Skeletal muscle cell (primary cell): ENCODE results near the gene LEO1.

ENCODE experiments used
- DNase-seq: peaks from one replicate; pipeline ENCODE4 v3.0.0-alpha.2; 2010; ENCODE audit warnings: low read depth
- H3K4me3 ChIP-seq: 2 replicates; pipeline ENCODE4 v1.5.1; 2011; ENCODE audit warnings: low read depth, mild to moderate bottlenecking, control low read depth, low read length, moderate library complexity

LEO1 gene

DNA sequence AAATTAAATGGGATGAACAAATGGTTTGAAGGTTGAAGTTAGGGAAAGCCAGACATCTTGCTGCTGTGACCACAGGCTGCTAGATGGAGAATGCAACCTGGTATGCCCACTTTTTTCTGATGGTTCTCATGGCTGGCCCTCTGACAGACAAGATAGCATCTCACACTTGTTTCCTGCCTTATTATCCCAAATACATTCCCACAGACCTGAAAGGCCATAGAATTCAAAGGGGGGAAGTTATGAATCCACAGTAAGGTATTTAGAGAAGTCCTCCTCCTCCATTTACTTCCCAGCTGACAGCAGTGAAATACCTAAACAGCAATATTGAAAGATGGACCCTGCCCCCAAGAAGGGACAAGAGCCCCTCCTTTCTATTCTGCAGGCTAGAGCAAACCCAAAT, 32.4 kb downstream of the LEO1 start:
- no peak overlapping the region for H3K4me3 ChIP-seq
- no peak for DNase-seq

DNA sequence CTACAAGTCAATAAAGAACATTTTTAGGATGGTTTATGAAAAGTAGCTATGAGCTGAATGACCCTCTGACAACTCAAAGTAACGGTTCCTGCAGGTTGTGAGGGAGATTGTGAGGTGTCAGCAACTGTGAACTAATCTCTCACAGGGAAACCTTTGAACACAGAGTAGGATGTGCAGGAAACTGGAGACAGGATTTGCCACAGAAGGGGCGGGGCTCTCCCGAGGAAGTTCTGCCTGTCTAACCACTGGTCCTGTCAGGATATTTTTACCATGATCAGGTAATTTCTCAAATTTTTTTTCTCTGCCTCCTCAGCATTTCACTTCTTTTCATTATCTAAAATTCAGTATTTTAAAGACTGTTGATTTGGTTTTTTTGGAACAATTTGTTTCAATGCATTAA, 33.3 kb downstream of the LEO1 start:
- no peak for DNase-seq
- H3K4me3 ChIP-seq, result no peak overlapping the region

DNA sequence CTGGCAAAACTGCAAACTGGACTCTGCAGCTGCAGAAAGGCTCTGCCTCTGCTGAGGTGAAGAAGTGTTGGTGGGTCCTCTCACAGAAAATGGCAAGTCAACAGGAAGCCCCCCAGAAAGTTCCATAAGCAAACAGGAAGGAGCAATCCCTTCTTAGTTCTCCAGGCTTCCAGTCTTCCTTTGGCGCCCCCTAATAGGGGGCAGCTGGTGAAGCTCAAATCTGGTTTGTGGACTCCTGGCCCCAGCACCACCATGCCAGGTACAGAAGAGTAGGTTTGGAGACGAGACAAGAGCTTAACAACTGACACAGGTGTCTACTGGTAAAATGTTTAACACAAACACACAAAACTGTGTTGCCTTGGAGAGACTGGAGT, 35.5 kb downstream of the LEO1 start:
- no peak overlapping the region for H3K4me3 ChIP-seq
- DNase-seq, result no peak

DNA sequence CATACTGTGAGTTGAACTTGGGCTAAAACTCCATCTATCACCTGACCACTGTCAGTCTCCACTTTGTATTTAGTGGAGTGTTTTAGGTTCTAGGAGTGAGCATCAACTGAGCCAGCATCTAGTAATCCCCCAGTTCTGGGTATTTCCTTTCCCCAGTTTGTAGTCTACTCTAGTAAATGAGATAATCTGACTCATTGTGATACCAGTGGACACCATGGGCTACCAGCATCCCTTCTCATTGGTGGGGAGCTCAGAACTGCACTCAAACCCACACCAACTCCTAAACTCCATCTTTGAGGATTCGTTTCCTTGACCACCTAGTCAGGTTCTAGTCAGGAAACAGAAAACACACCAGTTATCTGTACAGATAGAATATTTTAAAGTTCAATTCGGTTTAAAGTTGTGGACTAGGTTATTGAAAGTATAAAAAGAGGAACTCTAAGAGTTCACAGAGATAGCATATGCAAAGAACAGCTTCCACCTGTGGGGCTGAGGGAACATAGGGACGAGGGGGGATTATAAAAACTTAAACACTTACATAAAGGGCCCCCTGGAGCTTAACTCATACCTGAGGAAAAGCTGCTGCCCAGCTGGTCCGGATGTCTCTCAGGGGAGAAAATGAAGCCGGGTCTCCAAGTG, 36.0 kb downstream of the LEO1 start:
- no peak overlapping the region for H3K4me3 ChIP-seq
- no peak for DNase-seq

DNA sequence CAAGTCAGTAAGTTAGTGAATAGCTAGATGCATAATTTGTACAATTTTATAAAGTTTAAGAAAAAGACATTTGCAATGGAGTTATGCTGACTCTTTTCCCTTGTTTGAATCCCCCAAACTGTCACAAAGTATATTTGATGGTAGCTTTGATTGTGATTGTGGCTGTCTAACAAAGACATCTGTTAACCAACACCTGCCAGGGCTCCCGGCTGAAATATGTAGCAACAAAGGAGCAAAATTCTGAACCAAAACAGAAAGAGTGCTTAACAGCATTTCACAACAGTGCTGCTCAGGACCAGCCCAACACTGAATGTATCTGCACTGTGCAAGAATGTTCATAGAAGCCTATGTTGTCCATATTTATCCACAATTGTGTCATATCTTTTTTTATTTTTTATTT, 39.4 kb downstream of the LEO1 start:
- no peak overlapping the region for H3K4me3 ChIP-seq

DNA sequence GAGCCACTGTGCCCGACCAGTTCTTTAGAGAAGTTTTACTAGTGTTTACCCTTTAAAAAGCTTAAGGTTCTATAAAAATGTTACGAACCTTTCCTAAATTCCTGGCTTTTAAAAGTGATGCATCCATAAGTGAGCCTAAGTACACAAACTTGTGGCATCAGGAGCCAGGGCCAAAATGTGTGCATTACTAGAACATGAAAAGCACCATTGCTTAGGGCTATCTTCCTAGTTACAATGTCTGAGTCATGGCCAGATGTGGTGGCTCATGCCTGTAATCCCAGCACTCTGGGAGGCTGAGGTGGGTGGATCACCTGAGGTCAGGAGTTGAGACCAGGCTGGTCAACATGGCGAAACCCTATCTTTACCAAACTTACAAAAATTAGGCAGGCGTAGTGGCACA, 39.9 kb downstream of the LEO1 start:
- H3K4me3 ChIP-seq, result no peak overlapping the region
- DNase-seq, result no peak

More for the DNA sequence above, 39.4 kb downstream of the LEO1 start:
- no peak for DNase-seq

DNA sequence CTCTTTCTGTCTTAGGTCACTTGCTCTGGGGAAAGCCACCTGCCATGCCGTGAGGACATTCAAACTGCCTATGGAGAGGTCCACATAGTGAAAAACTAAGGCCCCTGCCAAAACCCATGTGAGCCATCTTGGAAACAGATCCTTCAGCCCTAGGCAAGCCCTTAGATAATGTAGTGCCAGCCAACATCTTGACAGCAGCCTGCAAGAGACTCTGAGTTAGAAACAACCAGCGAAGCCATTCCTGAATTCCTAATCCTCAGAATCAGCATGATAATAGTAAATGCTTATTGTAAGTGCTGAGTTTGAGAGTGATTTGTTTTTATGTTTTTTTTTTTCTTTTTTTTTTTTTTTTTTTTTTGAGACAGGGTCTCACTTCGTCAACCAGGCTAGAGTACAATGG, 40.6 kb downstream of the LEO1 start:
- H3K4me3 ChIP-seq, result no peak overlapping the region
- no peak for DNase-seq

DNA sequence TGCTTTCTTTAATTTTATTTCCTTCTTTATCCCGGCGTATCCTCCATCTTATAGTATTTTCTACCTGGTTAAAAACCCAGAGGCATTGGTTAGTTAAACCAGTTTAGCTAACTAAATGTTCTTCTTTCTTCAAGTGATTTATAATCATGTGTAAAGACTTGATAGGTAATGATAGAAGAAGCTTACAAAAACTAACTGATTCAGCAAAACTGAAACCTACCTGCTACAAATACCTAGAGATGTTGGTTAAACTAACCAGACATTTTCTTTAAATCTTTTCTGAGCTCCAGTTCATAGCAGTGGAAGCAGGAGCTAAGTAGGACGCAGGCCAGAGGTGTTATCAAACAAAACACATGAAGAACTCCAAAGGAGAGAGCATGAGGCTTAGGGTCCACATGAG, 44.8 kb downstream of the LEO1 start:
- no peak overlapping the region for H3K4me3 ChIP-seq
- DNase-seq, result no peak

DNA sequence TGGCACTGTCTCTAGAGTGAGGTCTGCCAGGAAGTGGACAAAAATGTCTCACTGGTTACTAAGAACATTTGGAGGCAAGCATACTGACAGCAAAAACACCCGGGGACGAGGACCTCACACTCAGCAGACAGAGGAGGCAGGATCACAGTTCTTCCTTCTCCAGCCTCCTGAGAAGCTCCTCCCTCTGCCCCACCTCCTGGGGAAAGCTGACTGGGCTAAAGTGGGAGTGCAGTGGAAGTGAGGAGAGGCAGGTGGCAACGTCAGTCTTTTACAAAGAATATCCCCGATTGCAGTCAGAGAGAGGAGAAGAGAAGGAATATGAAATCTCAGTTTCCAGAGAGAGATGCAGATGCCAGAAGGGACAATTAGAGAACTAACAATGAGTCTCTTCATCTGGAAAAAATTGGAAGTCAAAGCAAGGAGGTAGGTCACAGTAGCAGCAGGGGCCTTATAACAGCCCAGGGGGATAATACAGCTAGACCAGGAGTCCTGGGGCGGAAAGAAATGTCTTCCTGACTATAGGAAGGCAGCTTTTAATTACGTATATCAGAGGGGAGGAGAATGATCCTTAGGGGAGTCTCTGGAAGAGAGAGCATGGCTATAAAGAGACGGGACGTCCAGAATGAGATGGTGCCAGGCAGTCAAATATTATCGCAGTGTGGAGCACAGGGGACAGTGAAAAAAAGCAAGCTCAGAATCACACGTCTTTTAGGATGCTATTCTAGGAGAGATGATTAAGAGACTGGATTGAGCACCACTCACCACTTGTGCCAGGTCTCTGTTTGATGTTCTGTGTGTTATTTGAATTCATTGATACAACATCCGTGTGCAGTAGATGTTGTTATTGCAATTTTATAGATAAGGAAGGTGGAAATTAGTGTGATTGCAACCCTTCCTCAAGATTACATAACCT, 47.2 kb downstream of the LEO1 start:
- H3K4me3 ChIP-seq, result no peak overlapping the region
- DNase-seq, result no peak

DNA sequence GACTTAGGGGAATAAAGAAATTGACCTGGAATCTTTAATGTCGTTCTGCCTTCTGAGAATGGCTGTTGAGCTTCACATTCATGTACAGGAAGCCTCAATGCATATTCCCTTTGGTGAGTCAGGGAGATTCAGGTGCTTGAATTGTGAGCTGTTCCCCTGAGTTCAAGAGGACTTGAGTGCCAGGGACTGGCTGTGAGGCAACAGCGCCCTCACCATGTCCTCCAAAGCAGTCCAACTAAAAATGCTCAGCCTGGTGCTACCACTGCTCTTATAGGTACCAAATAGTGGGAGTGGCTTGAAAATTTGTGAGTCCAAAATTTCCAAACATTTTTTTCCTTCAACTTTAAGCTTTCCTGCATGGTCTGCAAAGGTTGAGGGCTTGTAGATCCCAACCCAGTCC, 54.1 kb downstream of the LEO1 start:
- no peak for DNase-seq
- H3K4me3 ChIP-seq, result no peak overlapping the region

DNA sequence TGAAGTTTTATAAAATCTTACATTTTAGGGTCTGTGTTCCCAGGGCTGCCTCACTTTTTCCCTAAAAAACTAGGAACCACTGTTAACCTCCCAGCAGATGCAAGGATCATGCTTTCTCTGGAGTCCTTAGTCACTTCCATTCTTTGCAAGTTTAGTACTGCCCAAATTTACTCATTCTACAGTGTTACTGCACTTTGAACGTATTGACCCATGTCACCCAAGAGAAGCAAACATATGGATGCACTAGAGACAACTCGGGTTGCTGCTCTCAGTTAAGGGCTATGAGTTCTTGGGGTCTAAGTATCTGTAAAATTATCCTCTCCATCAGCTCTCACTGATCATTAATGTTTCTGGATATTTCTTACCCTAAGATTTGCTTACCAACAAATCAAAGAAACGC, 59.0 kb downstream of the LEO1 start:
- H3K4me3 ChIP-seq, result no peak overlapping the region

DNA sequence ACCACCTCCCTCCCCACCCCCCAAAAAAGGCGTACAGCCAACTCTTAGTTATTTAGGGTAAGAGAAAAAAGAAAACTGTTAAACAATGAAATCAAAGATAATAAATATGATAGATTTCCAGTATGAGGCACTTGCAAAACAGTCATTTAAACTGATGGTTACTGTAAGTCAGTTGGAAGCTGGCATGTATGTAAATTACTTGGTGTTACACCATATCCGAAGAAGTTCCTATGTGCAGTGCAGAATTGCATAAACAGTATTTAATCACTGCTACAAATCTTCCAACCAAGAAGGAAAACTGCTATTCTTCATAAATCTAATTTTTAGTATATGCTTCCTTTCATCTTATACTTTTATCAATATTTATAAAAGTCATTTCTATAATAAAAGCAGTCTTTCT, 62.0 kb downstream of the LEO1 start:
- no peak for DNase-seq

More for the DNA sequence above, 59.0 kb downstream of the LEO1 start:
- DNase-seq, result no peak

DNA sequence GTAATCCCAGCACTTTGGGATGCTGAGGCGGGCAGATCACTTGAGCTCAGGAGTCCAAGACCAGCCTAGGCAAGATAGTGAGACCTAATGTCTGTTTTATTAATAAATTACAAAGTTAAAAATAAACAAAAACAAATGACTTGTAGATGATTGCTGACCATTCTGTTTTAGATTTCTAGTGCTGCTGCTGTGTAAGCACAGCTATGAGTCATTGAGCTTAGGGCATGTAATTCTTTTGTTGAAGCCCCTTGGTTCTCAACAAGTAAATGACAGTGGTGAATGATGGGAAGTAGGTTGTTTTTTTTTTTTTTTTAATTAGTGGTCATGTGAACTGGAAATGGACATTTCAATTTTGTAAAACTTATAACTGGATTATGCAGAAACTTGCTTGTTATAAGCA, 63.3 kb downstream of the LEO1 start:
- H3K4me3 ChIP-seq, result no peak overlapping the region
- no peak for DNase-seq

More for the DNA sequence above, 62.0 kb downstream of the LEO1 start:
- H3K4me3 ChIP-seq, result no peak overlapping the region

DNA sequence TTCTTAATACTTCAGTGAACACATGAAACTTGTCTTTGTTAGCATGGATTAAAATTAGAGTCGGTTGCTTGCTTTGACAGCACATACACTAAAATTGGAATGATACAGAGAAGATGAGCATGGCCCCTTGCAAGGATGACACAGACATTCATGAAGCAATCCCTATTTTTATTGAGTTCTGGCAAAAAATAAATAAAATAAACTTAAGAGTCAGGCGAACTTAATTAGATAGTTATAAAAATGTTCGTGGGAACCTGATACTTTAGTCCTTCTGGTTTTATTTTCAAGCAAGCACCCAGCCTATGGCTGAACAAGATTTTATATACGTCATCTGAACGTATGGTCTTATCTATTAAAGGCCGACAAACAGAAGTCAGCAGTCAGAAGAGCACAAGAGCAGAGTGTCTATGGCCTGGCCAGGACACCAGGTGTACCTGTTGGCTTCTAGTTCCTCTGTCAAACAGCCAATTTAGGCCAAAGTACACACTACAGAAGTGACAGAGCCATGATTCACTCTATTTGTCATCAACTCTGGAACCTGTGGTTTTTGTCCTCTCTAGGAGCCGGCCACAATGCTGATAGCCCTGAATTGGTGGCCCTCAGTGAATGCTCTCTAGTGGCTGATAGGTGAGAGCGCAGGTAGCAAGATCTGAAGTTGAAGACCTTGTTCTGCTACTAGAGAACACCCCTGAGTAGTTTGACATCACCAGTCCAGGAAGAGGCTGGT, 64.3 kb downstream of the LEO1 start:
- DNase-seq, result no peak

DNA sequence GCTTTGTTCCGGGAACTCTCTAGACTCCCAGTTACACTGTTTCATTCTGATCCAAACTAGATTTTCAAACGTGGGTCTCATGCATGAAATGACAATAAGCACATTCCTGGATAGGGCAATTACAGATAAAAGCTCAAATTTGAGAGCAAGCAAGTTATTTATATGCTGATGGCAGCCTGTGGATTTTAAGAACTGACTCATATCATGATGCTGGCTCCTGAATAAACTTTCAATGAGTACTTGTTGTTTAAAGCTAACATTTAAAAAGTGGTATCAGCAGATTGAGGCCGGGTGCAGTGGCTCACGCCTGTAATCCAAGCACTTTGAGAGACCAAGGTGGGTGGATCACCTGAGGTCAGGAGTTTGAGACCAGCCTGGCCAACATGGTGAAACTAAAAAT, 66.6 kb downstream of the LEO1 start:
- no peak for DNase-seq
- no peak overlapping the region for H3K4me3 ChIP-seq

More for the DNA sequence above, 64.3 kb downstream of the LEO1 start:
- H3K4me3 ChIP-seq, result no peak overlapping the region

DNA sequence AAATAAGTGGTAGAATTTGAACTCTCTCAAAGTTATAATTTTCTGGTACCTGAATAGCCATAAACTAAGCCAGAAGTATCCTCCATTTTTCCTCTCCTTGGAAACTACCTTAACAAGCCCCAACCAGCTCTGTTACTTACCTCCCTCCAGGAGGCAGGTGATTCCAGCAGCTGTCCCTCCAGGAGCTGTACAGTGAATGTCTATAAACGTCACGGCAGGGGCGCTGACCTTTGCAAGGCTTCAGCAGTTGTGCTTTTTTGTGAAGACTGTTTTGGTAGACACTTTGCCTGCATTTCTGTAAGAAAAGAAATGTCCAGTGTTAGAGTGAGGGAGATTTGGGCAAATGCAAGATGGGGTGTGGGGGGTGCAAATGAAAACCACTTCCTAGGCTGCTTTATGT, 67.2 kb downstream of the LEO1 start:
- H3K4me3 ChIP-seq, result no peak overlapping the region
- DNase-seq, result no peak

DNA sequence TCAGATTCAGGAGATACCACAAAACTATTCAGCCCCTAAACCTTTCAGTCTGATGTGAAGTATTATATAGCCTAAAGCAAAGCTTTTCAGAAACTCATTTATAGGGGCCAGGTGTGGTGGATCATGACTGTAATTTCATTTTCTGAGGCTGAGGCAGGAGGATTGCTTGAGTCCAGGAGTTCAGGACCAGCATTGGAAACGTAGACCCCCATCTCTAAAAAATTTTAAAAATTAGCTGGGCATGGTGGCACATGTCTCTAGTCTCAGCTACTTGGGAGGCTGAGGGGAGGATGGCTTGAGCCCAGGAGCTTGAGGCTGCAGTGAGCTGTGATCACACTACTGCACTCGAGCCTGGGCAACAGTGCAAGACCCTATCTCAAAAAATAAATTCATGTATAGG, 82.1 kb downstream of the LEO1 start:
- H3K4me3 ChIP-seq, result no peak overlapping the region
- DNase-seq, result no peak

DNA sequence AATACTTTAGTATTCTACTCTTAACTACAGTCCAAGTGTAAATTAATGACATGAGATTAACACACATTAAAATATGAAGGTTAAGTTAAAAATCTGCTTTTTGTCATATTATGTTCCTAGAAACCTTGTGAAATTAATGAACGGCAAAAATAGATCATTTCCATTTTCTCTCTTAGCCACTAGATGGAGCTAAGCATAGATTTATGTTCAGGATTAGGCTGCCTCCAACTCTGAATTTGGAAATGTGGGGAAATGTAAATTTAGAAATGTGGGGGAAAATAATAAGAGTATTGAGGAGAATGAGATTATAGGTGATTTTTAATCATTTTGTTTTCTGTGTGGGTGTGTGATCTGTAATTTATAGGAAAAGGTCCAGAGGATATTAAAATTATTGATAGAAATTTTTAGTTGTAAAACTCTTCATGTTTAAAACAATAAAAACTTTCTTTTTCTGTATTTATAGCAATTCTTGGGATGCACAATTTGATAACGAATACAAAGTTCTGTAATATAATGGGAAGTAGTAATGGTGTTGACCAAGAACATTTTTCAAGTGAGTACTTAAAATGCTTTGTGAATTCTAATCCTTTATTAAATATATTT, 82.9 kb downstream of the LEO1 start:
- no peak for DNase-seq
- H3K4me3 ChIP-seq, result no peak overlapping the region
